Measurements from ENCODE around the gene SCUBE2. TPM values are rescaled to one million over a fixed set of nuclear protein-coding genes. Genes with fewer than 3 reads are reported as not detected.

The SCUBE2 gene
- total RNA-seq = 10 to 100 TPM in 1 of 2 donors, 1 to 10 TPM in 1; 3.7 to 27.6 TPM
- polyA plus RNA-seq = 1 to 10 TPM; 2.6 to 4.2 TPM
- long read RNA-seq, donor 1, full-length matches to known transcripts = 3 of 9 reads
- long read RNA-seq, donor 1, partial matches to known transcripts = 6 of 9 reads
- long read RNA-seq, donor 1, other reads (novel, unspliced or antisense) = 0 of 9 reads
- long read RNA-seq, donor 2 = 0 reads
- long read RNA-seq, donor 3 = 0 reads
- long read RNA-seq, donor 4, partial matches to known transcripts = 0 of 1 reads
- long read RNA-seq, donor 4, other reads (novel, unspliced or antisense) = 0 of 1 reads
- long read RNA-seq, donor 5, full-length matches to known transcripts = 7 of 13 reads
- long read RNA-seq, donor 5, partial matches to known transcripts = 6 of 13 reads
- long read RNA-seq, donor 5, other reads (novel, unspliced or antisense) = 0 of 13 reads

- H3K4me3 ChIP-seq = peak within 1 kb of the TSS; percentile 18
- DNase-seq (peak in 2 of 3 donors; percentile 11 to 20), ATAC-seq (ENCODE audit: insufficient read depth, low FRiP score) (no peak)
- H3K9me3 ChIP-seq (ENCODE audit: control insufficient read depth in 4 of 4, insufficient read depth in 3 of 4, low read length in 3 of 4) = no peaks in the 10 kb centered on the region
- H3K27ac ChIP-seq (ENCODE audit: low read depth in 1 of 2, low read length in 1 of 2) = no peak within 1 kb of the TSS
- H3K4me1 ChIP-seq (ENCODE audit: control insufficient read depth in 5 of 5, insufficient read depth in 5 of 5, low read length in 5 of 5) = peaks cover 0 to 12% (median 4%) of the 10 kb centered on the region in 5 donors
- H3K9ac ChIP-seq (ENCODE audit: insufficient read depth in 1 of 2, low read length in 2 of 2) = no peak within 1 kb of the TSS
- 1 to 2% methylated on average over 40 to 113 of the region's 113 CpGs for WGBS, 2 donors
- no peaks in the 10 kb centered on the region for H3K36me3 ChIP-seq (ENCODE audit: control insufficient read depth in 4 of 4, insufficient read depth in 4 of 4, low read length in 4 of 4)
- peaks cover 0 to 2% (median 0%) of the 10 kb centered on the region in 3 donors for H3K27me3 ChIP-seq (ENCODE audit: control insufficient read depth in 3 of 3, insufficient read depth in 3 of 3, low read length in 2 of 3)
- TF ChIP-seq CTCF (IDR thresholded peaks at IDR 0.05; ENCODE audit: control extremely low read depth, extremely low read depth) = no peak
Observed at GRCh38 chr11:9091044-9091922, at the start of gene SCUBE2. Gene SCUBE2, minus strand, starts transcription at chr11:9091599. Its CDS starts 71 bp downstream, at chr11:9091528.

- WGBS, 2 donors = 76 to 87% methylated on average over 7 of the region's 7 CpGs
- ATAC-seq (ENCODE audit: insufficient read depth, low FRiP score) (no peak), DNase-seq (no peak)
- H3K4me1 ChIP-seq (ENCODE audit: control insufficient read depth in 5 of 5, insufficient read depth in 5 of 5, low read length in 5 of 5) = peaks cover 0 to 12% (median 6%) of the 10 kb centered on the region in 5 donors
- no peak for TF ChIP-seq CTCF (IDR thresholded peaks at IDR 0.05; ENCODE audit: control extremely low read depth, extremely low read depth)
- no peak overlapping the region for H3K27ac ChIP-seq (ENCODE audit: low read depth in 1 of 2, low read length in 1 of 2)
- H3K36me3 ChIP-seq (ENCODE audit: control insufficient read depth in 4 of 4, insufficient read depth in 4 of 4, low read length in 4 of 4) = peaks cover 39 to 49% (median 44%) of the 10 kb centered on the region in 4 donors
- H3K27me3 ChIP-seq (ENCODE audit: control insufficient read depth in 3 of 3, insufficient read depth in 3 of 3, low read length in 2 of 3) = no peaks in the 10 kb centered on the region
- no peaks in the 10 kb centered on the region for H3K9me3 ChIP-seq (ENCODE audit: control insufficient read depth in 4 of 4, insufficient read depth in 3 of 4, low read length in 3 of 4)
- no peak overlapping the region for H3K9ac ChIP-seq (ENCODE audit: insufficient read depth in 1 of 2, low read length in 2 of 2)
- H3K4me3 ChIP-seq = no peak overlapping the region
Observed at GRCh38 chr11:9141186-9141585, 49.8 kb upstream of the SCUBE2 start.

GRCh38 chr11:9139628-9140357, 48.4 kb upstream of the SCUBE2 start:
- H3K36me3 ChIP-seq (ENCODE audit: control insufficient read depth in 4 of 4, insufficient read depth in 4 of 4, low read length in 4 of 4) = peaks cover 32 to 46% (median 36%) of the 10 kb centered on the region in 4 donors
- no peaks in the 10 kb centered on the region for H3K27me3 ChIP-seq (ENCODE audit: control insufficient read depth in 3 of 3, insufficient read depth in 3 of 3, low read length in 2 of 3)
- WGBS, 2 donors = 76 to 86% methylated on average over 7 of the region's 7 CpGs
- peaks cover 0 to 12% (median 6%) of the 10 kb centered on the region in 5 donors for H3K4me1 ChIP-seq (ENCODE audit: control insufficient read depth in 5 of 5, insufficient read depth in 5 of 5, low read length in 5 of 5)
- no peaks in the 10 kb centered on the region for H3K9me3 ChIP-seq (ENCODE audit: control insufficient read depth in 4 of 4, insufficient read depth in 3 of 4, low read length in 3 of 4)
- H3K4me3 ChIP-seq = no peak overlapping the region
- peak overlapping the region in 1 of 2 donors; percentile 27 for H3K27ac ChIP-seq (ENCODE audit: low read depth in 1 of 2, low read length in 1 of 2)
- DNase-seq (no peak), ATAC-seq (ENCODE audit: insufficient read depth, low FRiP score) (no peak)
- no peak for TF ChIP-seq CTCF (IDR thresholded peaks at IDR 0.05; ENCODE audit: control extremely low read depth, extremely low read depth)
- no peak overlapping the region for H3K9ac ChIP-seq (ENCODE audit: insufficient read depth in 1 of 2, low read length in 2 of 2)
